GM21423 (cell line): ENCODE data around the gene IL9.

Experiments
- ATAC-seq: cut with Tn5 transposase; IDR thresholded peaks from one replicate; pipeline ENCODE4 v1.9.1; 2021; ENCODE audit warnings: mild to moderate bottlenecking, moderate library complexity; ENCODE audit not compliant: unreplicated experiment

IL9 gene

DNA sequence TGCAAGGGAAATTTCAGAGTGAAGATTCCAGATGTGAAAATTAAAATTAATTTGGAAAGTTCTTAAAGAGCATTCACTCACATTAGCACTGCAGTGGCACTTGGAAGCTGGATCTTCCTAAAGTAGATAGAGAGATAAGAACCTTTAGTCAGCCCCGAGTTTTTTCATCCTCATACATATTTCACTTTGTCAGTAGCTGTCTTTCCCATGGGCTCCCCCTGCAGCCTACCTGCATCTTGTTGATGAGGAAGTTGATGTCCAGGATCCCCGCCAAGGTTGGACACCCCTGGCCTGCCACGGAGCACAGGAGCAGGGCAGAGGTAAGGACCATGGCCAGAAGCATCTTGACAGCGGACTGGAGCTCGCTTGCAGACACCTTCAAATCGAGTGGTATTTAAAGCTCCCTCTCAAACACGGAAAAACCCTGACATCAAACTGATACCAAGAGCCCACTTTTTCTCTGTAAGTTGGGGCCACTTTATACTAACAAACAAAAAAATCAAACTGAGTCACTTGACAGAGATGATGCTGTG is at the start of gene IL9:
TSS of gene IL9 (minus strand) at position 368 of the 533 bp plus-strand sequence. CDS start at position 343, 25 bp downstream.
- ATAC-seq: no peak

- no peak for ATAC-seq
Measured at GRCh38 chr5:135944967-135945560, 49.4 kb upstream of the IL9 start.

DNA sequence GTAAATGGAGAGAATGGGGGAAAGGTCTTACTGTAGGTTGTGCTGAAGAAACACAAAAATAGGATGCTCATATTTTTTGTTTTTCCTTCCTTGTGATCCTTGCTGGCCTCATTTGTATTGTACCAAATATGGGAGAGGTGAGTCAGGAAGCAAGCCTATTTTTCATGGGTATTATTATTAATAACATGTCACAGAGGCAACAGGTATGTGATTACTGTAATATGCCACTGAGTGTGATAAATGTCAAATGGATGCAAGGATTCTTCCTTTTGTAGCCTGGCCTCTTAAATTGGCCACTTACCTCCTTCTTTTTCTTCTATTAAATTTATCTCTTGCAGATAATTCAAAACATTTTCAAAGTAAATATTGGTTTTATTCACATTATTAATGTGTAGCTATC is 48.9 kb upstream of the IL9 start:
- ATAC-seq: no peak

DNA sequence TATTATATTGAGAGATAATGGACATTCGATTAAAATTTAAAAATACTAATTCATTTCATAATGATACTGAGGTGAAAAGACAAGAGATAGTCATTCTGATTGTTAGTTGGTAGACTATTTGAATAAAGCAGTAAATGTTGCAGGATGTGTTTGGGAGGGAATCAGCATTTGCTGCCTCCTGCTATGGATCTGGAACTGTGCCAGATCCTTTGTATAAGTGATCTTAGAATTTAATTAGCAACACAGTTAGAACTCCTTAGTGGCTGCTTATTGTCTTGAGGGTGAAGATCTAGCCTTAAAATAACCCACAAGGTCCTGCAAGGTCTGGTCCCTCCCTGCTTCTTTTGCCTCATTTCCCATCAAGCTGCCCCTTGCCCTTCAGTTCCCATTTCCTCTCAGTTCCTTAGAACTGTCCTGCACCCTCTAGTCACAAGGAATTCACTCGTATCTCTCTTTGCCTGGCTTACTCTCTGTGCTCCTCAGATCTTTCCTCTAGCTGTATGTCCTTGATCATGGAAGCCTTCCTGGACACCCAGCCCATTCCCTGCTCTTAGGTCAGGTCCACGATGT is 46.6 kb upstream of the IL9 start:
- ATAC-seq: no peak

DNA sequence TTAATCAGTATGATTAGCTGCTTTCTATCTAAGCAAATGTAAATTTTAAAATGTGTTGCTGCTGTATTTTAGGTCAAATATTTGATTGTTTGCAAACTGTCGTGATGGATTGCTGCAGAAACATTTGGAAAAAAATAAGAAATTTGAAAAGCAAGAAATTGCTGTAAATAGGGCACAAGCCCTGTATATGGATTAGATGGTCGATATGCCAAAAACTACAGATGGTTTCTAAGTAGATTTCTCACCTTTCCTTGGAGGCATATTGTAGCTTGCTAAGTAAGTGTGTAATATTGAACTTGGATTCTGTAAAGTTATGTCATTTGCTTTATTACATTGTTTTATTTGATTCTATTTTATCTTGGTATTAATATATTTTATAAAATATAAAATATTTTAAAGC is 46.1 kb upstream of the IL9 start:
- ATAC-seq: no peak

DNA sequence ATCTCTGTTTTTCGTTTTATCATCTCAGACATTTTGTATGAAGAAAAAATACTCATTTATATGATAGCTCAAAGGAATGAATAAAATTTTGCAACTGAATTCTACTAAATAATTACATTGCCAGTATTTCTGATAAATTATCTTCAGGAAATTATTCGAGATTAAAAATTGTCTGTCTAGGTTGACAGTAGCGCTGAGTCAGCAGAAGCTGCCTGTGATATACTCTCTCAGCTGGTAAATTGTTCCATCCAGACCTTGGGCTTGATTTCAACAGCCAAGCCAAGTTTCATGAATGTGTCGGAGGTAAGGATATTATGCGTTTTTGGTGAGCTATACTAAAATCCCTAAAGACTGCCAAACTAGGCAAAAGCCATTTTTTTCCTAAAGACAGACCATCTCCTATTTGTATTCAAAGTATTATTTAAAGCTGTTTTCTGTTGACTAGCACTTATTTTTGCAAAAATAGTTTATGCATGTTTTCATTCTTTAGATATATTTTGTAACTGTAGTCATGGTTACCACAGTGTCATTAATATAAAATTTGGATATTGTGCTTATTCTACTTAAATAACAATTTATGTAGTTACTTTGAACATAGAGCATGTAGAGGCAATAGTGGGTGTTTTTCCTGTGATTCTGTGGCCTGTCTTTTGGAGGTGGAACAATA is 41.7 kb upstream of the IL9 start:
- no peak for ATAC-seq

- no peak for ATAC-seq
Measured at GRCh38 chr5:135934939-135935338, 39.3 kb upstream of the IL9 start.

DNA sequence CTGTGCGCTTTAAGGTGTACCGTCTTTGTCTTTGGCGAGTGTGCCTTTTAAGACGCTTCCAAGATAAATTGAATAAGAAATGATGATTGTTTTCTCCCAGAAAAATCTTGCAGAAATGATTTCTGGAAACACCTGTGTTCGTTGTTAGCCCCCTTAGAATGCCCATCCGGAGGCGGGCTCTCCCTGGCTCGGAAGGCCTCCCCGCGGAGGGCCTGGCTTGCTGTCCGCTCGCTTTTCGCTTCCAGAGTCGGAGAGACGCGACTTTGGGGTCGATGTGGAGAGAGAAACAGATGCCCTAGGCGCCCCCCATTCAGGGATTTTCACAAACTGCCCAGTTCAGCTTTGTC is 35.3 kb upstream of the IL9 start:
- no peak for ATAC-seq

DNA sequence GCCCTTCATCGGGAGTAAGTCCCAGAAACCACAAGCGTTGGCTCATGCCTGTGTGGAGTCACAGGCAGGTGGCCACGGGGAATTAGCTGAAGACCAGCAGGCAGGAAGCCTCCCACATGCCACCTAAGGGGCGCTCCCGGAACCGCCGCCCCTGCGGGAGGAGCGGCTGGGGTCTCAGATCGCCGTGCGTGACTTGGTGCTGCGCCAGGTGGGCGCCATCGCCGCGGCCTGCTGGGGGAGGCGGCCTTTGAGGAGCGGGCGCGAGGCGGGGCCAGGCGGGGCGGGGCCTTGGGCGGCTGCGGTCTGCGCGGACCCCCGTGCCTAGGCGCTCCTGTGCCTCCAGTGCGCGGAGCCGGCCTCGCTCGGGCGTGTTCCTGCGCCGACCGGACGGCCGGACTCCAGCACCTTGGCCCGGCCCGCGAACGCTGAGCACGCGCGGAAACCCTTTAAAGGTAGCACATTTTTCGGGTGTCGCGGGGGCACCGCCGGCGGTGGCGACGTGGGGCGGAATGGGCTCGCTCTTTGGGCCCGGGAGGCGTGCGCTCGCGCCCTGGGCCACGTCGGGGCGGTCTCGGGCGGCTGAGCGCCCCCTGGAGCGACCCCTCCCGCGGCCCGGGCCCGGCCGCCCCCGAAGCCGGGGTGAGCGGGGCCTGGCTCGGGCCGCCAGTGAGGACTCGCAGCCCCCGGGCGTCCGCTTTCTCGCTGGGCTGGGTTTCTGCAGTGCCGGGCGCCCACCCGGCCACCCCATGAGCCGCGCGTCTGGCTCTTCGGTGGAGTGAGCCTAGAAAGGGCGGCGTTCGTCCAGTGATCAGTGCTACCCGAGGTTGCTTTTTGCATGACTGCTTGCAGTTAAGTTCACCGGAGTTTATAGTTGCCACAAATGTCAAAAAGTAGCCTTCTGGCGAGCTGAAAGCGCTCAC is 34.6 kb upstream of the IL9 start:
- no peak for ATAC-seq

GRCh38 chr5:135921388-135921787 is 25.7 kb upstream of the IL9 start:
- ATAC-seq: no peak

DNA sequence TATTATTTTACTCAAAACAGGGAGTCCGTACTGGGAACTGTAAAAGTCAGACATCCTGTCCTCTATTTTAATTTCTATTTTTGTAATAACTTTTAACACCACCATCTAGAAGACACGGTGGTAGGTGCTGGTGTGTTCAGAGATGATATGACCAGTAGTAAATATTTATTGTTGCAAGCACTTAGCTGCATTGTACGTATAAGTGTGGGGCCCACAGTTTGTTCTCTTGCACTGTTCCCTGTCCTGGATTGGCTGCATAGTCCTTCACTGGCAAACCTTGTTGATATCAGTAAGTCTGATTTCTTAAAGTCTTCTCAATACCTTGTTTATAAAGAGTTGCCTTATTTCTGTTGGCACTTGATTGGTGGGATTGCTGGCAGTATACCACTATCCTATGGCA is 24.6 kb upstream of the IL9 start:
- ATAC-seq: no peak

- ATAC-seq: no peak
Measured at GRCh38 chr5:135916638-135917263, 21.1 kb upstream of the IL9 start.

- ATAC-seq: no peak
Measured at GRCh38 chr5:135915466-135916001, 19.9 kb upstream of the IL9 start.

DNA sequence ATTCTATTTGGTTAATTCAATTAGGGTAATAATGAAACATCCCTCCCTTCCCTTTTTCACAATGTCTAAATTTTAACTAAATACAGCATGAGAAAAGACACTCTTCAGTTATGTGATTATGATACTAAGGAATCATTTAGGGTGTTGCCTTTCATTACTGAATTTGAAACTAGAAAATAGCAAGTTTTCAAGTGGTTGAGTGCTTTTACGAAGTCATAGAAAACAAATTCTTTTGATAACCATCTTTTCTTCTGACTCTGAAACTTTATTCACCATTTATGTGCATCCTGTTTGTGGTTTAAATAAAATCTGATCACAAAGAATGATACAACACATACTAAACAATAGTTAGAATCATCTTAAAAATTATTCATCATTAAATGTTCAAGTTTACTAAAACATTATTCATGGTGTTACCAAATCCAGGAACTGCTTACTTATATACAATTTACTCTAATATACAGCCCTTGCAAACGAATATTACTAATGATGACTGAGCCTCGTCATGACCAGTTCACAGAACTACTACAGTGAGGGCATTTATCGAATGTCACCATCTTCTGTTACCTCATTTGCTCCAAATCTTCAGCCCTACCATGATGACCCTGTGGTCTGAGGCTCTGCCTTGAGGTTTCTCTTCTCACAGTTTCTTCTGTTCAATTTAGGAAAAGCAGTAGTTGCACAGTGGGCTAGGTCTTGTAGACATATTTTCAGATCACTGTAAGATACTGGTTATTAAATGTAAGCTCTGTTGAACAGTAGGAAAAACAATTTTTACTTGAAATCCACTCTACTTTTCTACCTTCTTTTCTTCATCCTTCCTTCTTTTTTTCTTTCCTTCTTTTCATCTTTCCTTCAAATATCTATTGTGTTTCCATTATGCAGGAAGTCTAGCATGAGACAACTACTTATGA is 18.3 kb upstream of the IL9 start:
- ATAC-seq: no peak

DNA sequence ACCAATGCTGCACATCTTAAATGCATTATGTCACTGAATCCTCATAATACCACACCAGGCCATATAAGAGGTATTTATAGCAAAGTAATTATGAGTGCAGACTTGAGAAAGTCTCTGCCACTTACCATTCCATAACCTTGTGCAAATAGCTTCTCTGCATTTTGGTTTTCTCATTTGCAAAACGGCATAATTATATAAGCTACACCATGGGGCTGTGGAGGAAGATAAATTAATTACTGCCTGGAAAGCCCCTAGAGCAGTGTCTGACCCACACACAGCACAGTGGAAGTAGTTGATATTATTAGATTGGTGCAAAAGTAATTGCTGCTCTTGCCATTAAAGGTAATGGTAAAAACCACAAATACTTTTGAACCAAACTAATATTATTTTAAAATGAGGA is 9.5 kb upstream of the IL9 start:
- no peak for ATAC-seq

- no peak for ATAC-seq
Measured at GRCh38 chr5:135901633-135902032, 6.0 kb upstream of the IL9 start.

DNA sequence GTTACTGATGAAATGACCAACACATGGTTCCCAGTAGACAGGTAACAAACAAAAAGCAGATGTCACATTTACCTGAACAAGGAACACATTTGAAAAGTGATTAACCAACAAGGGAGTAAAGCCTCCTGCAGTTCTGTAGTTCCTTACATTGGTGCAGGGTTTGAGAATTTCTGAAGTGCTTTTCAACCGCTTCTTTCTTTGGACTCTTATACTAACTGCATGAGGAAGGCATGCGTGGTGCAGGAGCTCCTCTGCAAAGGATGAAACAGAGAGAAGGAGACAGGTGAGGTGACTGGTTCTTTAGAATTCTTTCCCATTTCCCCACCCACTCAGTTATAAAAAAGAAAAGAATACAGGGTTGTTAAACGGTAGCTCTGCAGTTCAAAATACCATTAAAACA is 4.6 kb upstream of the IL9 start:
- no peak for ATAC-seq

DNA sequence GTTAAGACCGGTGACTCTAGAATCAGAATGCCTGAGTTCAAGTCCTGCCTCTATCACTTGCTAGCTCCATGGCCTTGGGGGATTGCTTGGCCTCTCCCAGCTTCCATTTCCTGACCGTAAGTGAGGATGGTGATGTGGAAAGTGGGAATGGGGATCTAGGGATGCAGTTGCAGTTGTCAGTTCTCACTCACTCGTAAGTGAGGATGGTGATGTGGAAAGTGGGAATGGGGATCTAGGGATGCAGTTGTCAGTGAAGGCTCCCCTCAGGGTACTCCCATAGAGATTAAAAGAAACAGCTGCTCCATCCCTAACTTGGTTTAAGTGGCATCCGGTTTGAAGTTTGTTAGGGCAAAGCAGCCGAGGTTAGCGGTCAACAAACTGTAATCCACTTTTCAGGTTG is 3.0 kb upstream of the IL9 start:
- ATAC-seq: no peak

DNA sequence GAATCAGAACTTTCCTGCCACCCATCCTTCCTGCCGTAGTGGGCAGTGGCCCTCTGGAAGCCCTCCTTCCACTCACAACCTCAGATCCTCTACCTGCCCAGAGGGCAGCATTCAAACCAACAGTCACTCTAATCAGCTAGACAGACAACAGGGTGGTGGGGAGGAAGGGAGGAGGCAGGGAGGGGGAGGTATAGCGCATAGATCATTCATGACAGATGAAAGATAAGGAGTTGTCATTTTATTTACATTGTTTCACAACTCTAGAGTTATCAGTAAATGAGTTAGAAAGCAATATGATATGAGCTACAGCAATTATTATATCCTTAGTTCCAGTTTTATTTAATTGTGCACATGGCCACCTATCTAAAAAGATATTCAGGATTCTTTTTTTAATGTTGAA is 852 bp downstream of the IL9 start:
- no peak for ATAC-seq

GRCh38 chr5:135894276-135894675 is 1.4 kb downstream of the IL9 start:
- ATAC-seq: no peak
